DND-41 (cell line): ENCODE results near the gene NELL2.

ENCODE experiments used
- CTCF ChIP-seq: IDR thresholded peaks from 2 replicates; pipeline ENCODE4 v1.5.1; 2012; ENCODE audit warnings: borderline replicate concordance, low read length, moderate library complexity, mild to moderate bottlenecking; ENCODE audit not compliant: poor library complexity, severe bottlenecking; ENCODE audit errors: extremely low read depth
- EZH2 ChIP-seq: IDR thresholded peaks from 3 replicates; pipeline ENCODE4 v1.6.1; 2012; ENCODE audit warnings: borderline replicate concordance, low read depth, mild to moderate bottlenecking, moderate library complexity, low read length, inconsistent platforms; ENCODE audit not compliant: severe bottlenecking

- TF ChIP-seq CTCF (no peak), EZH2 (no peak)
These were observed 226.4 kb downstream of the NELL2 start for GRCh38 chr12:44649693-44650092.
